Retinal pigment epithelial cell (primary cell): Measurements from ENCODE around the gene CBLN3.
A peak's percentile ranks its signal among the peaks of the same experiment; 100 is the strongest.

Experiments
- DNase-seq: peaks from one replicate; pipeline ENCODE4 v3.0.0-alpha.2; 2010; ENCODE audit warnings: low read depth
- H3K4me3 ChIP-seq: 2 replicates; pipeline ENCODE4 v1.5.1; 2011; ENCODE audit warnings: mild to moderate bottlenecking, low read length, control low read depth, moderate library complexity
- CTCF ChIP-seq: conservative IDR thresholded peaks from 2 replicates; pipeline ENCODE4 v1.5.1; 2011; ENCODE audit warnings: low read depth, low read length, control low read depth, inconsistent platforms

Gene CBLN3

GRCh38 chr14:24438223-24439097 lies 9.0 kb upstream of the CBLN3 start:
- TF ChIP-seq CTCF = no peak
- DNase-seq = no peak
- no peak overlapping the region for H3K4me3 ChIP-seq

GRCh38 chr14:24437736-24438067 lies 8.2 kb upstream of the CBLN3 start:
- no peak overlapping the region for H3K4me3 ChIP-seq
- TF ChIP-seq CTCF = no peak
- no peak for DNase-seq

- TF ChIP-seq CTCF = no peak
- DNase-seq = no peak
- no peak overlapping the region for H3K4me3 ChIP-seq
These were observed 7.7 kb upstream of the CBLN3 start for GRCh38 chr14:24437020-24437735.

GRCh38 chr14:24436355-24437019 lies 7.0 kb upstream of the CBLN3 start:
- peak; percentile 80 for TF ChIP-seq CTCF
- no peak for DNase-seq
- H3K4me3 ChIP-seq = no peak overlapping the region

- TF ChIP-seq CTCF = no peak
- no peak overlapping the region for H3K4me3 ChIP-seq
- DNase-seq = no peak
These were observed 6.5 kb upstream of the CBLN3 start for GRCh38 chr14:24435998-24436354.

- no peak overlapping the region for H3K4me3 ChIP-seq
- no peak for TF ChIP-seq CTCF
- DNase-seq = no peak
These were observed 5.8 kb upstream of the CBLN3 start for GRCh38 chr14:24435192-24435810.
